Left renal pelvis (tissue), 4 donors: Measurements from ENCODE around the gene TGM4. TPM values are rescaled to one million over a fixed set of nuclear protein-coding genes. Genes with fewer than 3 reads are reported as not detected.
"Not testable (repeated sequence)": the region's sequence is repeated elsewhere in the genome, so short reads cannot be mapped to it uniquely, and the experiment has no call there.

Experiments used
- DNase-seq, 4 donors: peaks; one replicate each; pipeline ENCODE4 v3.0.0-alpha.2; 2013; ENCODE audit warnings: low read depth in 4 of 4, low spot score in 3 of 4
- polyA plus RNA-seq, 4 donors: library from polyadenylated mRNA; unstranded; fragments of 120-200 nt; gene quantifications; one replicate each; pipeline ENCODE4 v1.2.1, GENCODE V29; 2013; ENCODE audit not compliant: insufficient read length in 4 of 4

TGM4 gene
- under 1 TPM in 3 of 4 donors, not detected in 1; 0.06 to 0.10 (median 0.07) TPM for polyA plus RNA-seq

GRCh38 chr3:44874308-44874707 is at the start of gene TGM4:
TGM4 (plus strand) TSS chr3:44874608; CDS start chr3:44874679, 71 bp downstream.
- no peak for DNase-seq

GRCh38 chr3:44825264-44825925 is 49.0 kb upstream of the TGM4 start:
- DNase-seq: no peak

GRCh38 chr3:44827196-44827595 is 47.2 kb upstream of the TGM4 start:
- no peak for DNase-seq

- DNase-seq: no peak
These were observed 43.2 kb upstream of the TGM4 start for GRCh38 chr3:44831232-44831631.

GRCh38 chr3:44832032-44832431 is 42.4 kb upstream of the TGM4 start:
- no peak for DNase-seq

GRCh38 chr3:44832965-44833364 is 41.4 kb upstream of the TGM4 start:
- DNase-seq: no peak

- DNase-seq: no peak
These were observed 41.0 kb upstream of the TGM4 start for GRCh38 chr3:44833394-44833793.

- no peak for DNase-seq
These were observed 38.7 kb upstream of the TGM4 start for GRCh38 chr3:44835684-44836083.

- DNase-seq: no peak
These were observed 32.0 kb upstream of the TGM4 start for GRCh38 chr3:44842376-44842775.

- DNase-seq: no peak
These were observed 28.6 kb upstream of the TGM4 start for GRCh38 chr3:44845528-44846520.

- DNase-seq: no peak
These were observed 25.8 kb upstream of the TGM4 start for GRCh38 chr3:44848634-44849033.

GRCh38 chr3:44856663-44857062 is 17.7 kb upstream of the TGM4 start:
- DNase-seq: not testable (repeated sequence)

- no peak for DNase-seq
These were observed 14.3 kb upstream of the TGM4 start for GRCh38 chr3:44860117-44860516.

- DNase-seq: peak; percentile 79 to 85 (median 84)
These were observed 12.8 kb upstream of the TGM4 start, which contains the start of gene TMEM42 for GRCh38 chr3:44861412-44862225. TMEM42 (plus strand) TSS chr3:44861912; CDS start chr3:44861925, 13 bp downstream.

GRCh38 chr3:44862226-44862637 is 12.2 kb upstream of the TGM4 start:
- DNase-seq: peak in 2 of 4 donors; percentile 12 to 21

- no peak for DNase-seq
These were observed 9.0 kb upstream of the TGM4 start for GRCh38 chr3:44865272-44866035.

GRCh38 chr3:44867421-44868111 is 6.8 kb upstream of the TGM4 start:
- no peak for DNase-seq

GRCh38 chr3:44870375-44871061 is 3.9 kb upstream of the TGM4 start:
- DNase-seq: no peak

- no peak for DNase-seq
These were observed 1.2 kb downstream of the TGM4 start for GRCh38 chr3:44875596-44875995.
